Caco-2 (cell line): ENCODE measurements around the gene BABAM2. TPM values are rescaled to one million over a fixed set of nuclear protein-coding genes. Genes with fewer than 3 reads are reported as not detected.

Experiments
- BruUV-seq: library from RNA; stranded (reverse); fragments of 400-500 nt; replicated peaks from 2 replicates; lab custom pipeline; 2021; lab: Mats Ljungman, UMichigan
- CTCF ChIA-PET: fragments of 300-600 bp; sonication (Branson Sonifier 250); formaldehyde crosslinking; loops from one replicate; lab custom pipeline; 2022; ENCODE audit warnings: antibody characterized with exemption; lab: Charles Lee
- POLR2A ChIA-PET: fragments of 300-600 bp; sonication (Branson Sonifier 250); formaldehyde crosslinking; loops from one replicate; lab custom pipeline; 2022; ENCODE audit warnings: antibody characterized with exemption; lab: Charles Lee
- DNase-seq, 2 experiments: peaks; one replicate each; pipeline versions ENCODE4 v3.0.0 to v3.0.0-alpha.2; 2020 to 2022
- H3K27me3 ChIP-seq: replicated peaks from 2 replicates; pipeline ENCODE4 v1.6.0; 2011; ENCODE audit warnings: low read length; ENCODE audit not compliant: control insufficient read depth, insufficient read depth
- H3K36me3 ChIP-seq: 2 replicates; pipeline ENCODE4 v1.5.1; 2011; ENCODE audit warnings: low read length; ENCODE audit not compliant: control insufficient read depth, insufficient read depth
- H3K4me1 ChIP-seq: fragments of 250-450 bp; sonication (Bioruptor Pico); 2 replicates; pipeline ENCODE4 v1.5.1; 2020; ENCODE audit warnings: mild to moderate bottlenecking
- H3K4me3 ChIP-seq: 2 replicates; pipeline ENCODE4 v1.5.1; 2011; ENCODE audit warnings: low read depth, mild to moderate bottlenecking, control low read depth, low read length
- H3K9me3 ChIP-seq: fragments of 250-450 bp; sonication (Bioruptor Pico); 2 replicates; pipeline ENCODE4 v1.5.1; 2020; ENCODE audit warnings: mild to moderate bottlenecking, moderate library complexity
- H3K27ac Mint-ChIP-seq: one replicate; pipeline ENCODE4 v1.8.0; 2022; ENCODE audit warnings: mixed read lengths; ENCODE audit not compliant: unreplicated experiment
- H3K27me3 Mint-ChIP-seq: one replicate; pipeline ENCODE4 v1.8.0; 2022; ENCODE audit warnings: mixed read lengths; ENCODE audit not compliant: insufficient read depth, unreplicated experiment
- H3K36me3 Mint-ChIP-seq: one replicate; pipeline ENCODE4 v1.8.0; 2022; ENCODE audit warnings: mild to moderate bottlenecking, mixed read lengths; ENCODE audit not compliant: insufficient read depth, unreplicated experiment
- H3K4me1 Mint-ChIP-seq: one replicate; pipeline ENCODE4 v1.8.0; 2022; ENCODE audit warnings: low read depth, mixed read lengths; ENCODE audit not compliant: unreplicated experiment
- H3K4me3 Mint-ChIP-seq: one replicate; pipeline ENCODE4 v1.8.0; 2022; ENCODE audit warnings: mild to moderate bottlenecking, moderate library complexity, mixed read lengths; ENCODE audit not compliant: unreplicated experiment
- H3K9me3 Mint-ChIP-seq: one replicate; pipeline ENCODE4 v1.8.0; 2022; ENCODE audit warnings: mixed read lengths; ENCODE audit not compliant: unreplicated experiment
- CTCF ChIP-seq, 2 experiments: fragments of 200-600 bp in 1 of 2; IDR thresholded peaks; 1 replicate in 1 of 2; 2 replicates in 1 of 2; pipeline versions ENCODE4 v1.5.1 to v1.8.0; 2011 to 2022; ENCODE audit warnings: antibody characterized with exemption in 1 of 2, control low read depth in 1 of 2, inconsistent platforms in 1 of 2, low read depth in 1 of 2, low read length in 1 of 2, mild to moderate bottlenecking in 1 of 2, moderate library complexity in 1 of 2; ENCODE audit not compliant: insufficient read depth in 1 of 2, severe bottlenecking in 1 of 2, unreplicated experiment in 1 of 2
- intact Hi-C: fragments of 100-400 bp; cut with micrococcal nuclease; formaldehyde crosslinking; loops from one replicate; pipeline ENCODE4 v1.10.0; 2022; ENCODE audit not compliant: unreplicated experiment
- total RNA-seq: library from RNA; stranded (reverse); gene quantifications from 2 replicates; pipeline ENCODE4 v1.2.3, GENCODE V29; 2022

BABAM2 gene
- total RNA-seq, 1 experiment from 2014 or later = 57.3 TPM

- Histone ChIP-seq H3K9me3 (no peaks in the 10 kb centered on the region), H3K4me3 (no peak overlapping the region), H3K36me3 (no peaks in the 10 kb centered on the region), H3K27me3 (no peaks in the 10 kb centered on the region), H3K4me1 (peaks cover 37% of the 10 kb centered on the region)
- intact Hi-C loops = no loop called here
- no peaks in the 10 kb centered on the region for H3K27me3 Mint-ChIP-seq
- H3K9me3 Mint-ChIP-seq = no peaks in the 10 kb centered on the region
- H3K27ac Mint-ChIP-seq = peak overlapping the region; percentile 33
- BruUV-seq = no TSS peak
- no peak overlapping the region for H3K4me3 Mint-ChIP-seq
- H3K36me3 Mint-ChIP-seq = peaks cover 11% of the 10 kb centered on the region
- ChIA-PET CTCF (interaction anchor here (0.6 to 1.0 kb wide), 2 partner anchors 61 to 164 kb away, joined by 3 to 4 read pairs; no protein-coding TSS in a partner anchor), POLR2A (no interaction called here)
- DNase-seq = no peak
- H3K4me1 Mint-ChIP-seq = peaks cover 48% of the 10 kb centered on the region
- no peak for TF ChIP-seq CTCF (IDR thresholded peaks at IDR 0.05; ENCODE audit: insufficient read depth in 1 of 2, low read depth in 1 of 2, low read length in 1 of 2, severe bottlenecking in 1 of 2, unreplicated experiment in 1 of 2)
Measured at GRCh38 chr2:28280619-28281018, 390.1 kb downstream of the BABAM2 start.

- H3K4me3 Mint-ChIP-seq = no peak overlapping the region
- no peak overlapping the region for H3K4me3 ChIP-seq
- no peaks in the 10 kb centered on the region for H3K27me3 Mint-ChIP-seq
- ChIA-PET POLR2A (no interaction called here), CTCF (no interaction called here)
- DNase-seq = no peak
- intact Hi-C loops = no loop called here
- H3K36me3 ChIP-seq = no peaks in the 10 kb centered on the region
- H3K4me1 ChIP-seq = peaks cover 25% of the 10 kb centered on the region
- H3K27me3 ChIP-seq = no peaks in the 10 kb centered on the region
- TF ChIP-seq CTCF (IDR thresholded peaks at IDR 0.05; ENCODE audit: insufficient read depth in 1 of 2, low read depth in 1 of 2, low read length in 1 of 2, severe bottlenecking in 1 of 2, unreplicated experiment in 1 of 2) = no peak
- no peaks in the 10 kb centered on the region for H3K9me3 Mint-ChIP-seq
- no TSS peak for BruUV-seq
- peaks cover 11% of the 10 kb centered on the region for H3K36me3 Mint-ChIP-seq
- H3K4me1 Mint-ChIP-seq = peaks cover 37% of the 10 kb centered on the region
- H3K9me3 ChIP-seq = no peaks in the 10 kb centered on the region
- no peak overlapping the region for H3K27ac Mint-ChIP-seq
Measured at GRCh38 chr2:28281739-28282138, 391.2 kb downstream of the BABAM2 start.

GRCh38 chr2:28282248-28282647, 391.7 kb downstream of the BABAM2 start:
- Mint-ChIP-seq H3K4me1 (peaks cover 37% of the 10 kb centered on the region), H3K27ac (no peak overlapping the region), H3K4me3 (no peak overlapping the region), H3K27me3 (no peaks in the 10 kb centered on the region), H3K36me3 (peaks cover 11% of the 10 kb centered on the region), H3K9me3 (no peaks in the 10 kb centered on the region)
- BruUV-seq = no TSS peak
- intact Hi-C loops = no loop called here
- Histone ChIP-seq H3K4me1 (peaks cover 20% of the 10 kb centered on the region), H3K4me3 (no peak overlapping the region), H3K27me3 (no peaks in the 10 kb centered on the region), H3K36me3 (no peaks in the 10 kb centered on the region), H3K9me3 (no peaks in the 10 kb centered on the region)
- no peak for DNase-seq
- CTCF ChIA-PET = no interaction called here
- TF ChIP-seq CTCF (IDR thresholded peaks at IDR 0.05; ENCODE audit: insufficient read depth in 1 of 2, low read depth in 1 of 2, low read length in 1 of 2, severe bottlenecking in 1 of 2, unreplicated experiment in 1 of 2) = no peak
- POLR2A ChIA-PET = interaction anchor here (1.0 kb wide), 1 partner anchor 107 kb away, joined by 4 read pairs; no protein-coding TSS in a partner anchor
